ENCODE data around the gene STX10. TPM values are rescaled to one million over a fixed set of nuclear protein-coding genes. Genes with fewer than 3 reads are reported as not detected.

STX10 gene
- polyA plus RNA-seq, 4 donors: 53.2 to 71.4 (median 54.6) TPM

DNA sequence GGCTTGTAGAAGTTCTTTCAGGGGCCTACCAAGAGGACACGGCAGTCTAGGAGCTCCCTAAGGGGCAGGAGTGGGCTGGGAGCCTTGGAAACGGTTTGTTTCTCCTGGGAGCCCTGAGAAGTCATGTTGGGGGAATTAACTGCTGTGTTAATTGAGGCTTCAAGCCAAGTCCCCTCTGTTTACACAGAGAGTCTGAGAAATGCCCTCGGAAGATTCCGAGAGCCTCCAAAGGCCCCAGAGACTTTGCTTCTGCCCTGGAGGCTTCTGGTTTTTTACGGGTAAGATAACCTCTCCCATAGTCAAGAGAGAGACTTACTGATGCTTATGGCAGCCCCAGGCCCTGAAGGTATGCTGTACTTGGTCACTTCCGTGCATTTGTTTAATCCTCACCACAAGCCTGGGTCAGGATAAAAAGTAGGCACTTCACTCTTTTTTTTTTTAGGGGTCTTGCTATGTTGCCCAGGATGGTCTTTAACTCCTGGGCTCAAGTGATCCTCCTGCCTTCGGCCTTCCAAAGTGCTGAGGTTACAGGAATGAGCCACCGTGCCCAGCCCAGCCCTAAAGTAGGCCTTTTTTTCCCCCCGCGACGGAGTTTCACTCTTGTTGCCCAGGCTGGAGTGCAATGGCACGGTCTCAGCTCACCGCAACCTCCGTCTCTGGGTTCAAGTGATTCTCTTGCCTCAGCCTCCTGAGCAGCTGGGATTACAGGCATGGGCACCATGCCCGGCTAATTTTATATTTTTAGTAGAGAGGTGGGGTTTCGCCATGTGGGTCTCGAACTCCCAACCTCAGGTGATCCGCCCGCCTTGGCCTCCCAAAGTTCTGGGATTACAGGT lies 15.2 kb upstream of the STX10 start:
- DNase-seq (ENCODE audit: low read depth in 4 of 4, low spot score in 3 of 4): no peak

GRCh38 chr19:13164343-13165161 lies 14.4 kb upstream of the STX10 start:
- peak in 3 of 4 donors; percentile 71 to 79 (median 77) for DNase-seq (ENCODE audit: low read depth in 4 of 4, low spot score in 3 of 4)

GRCh38 chr19:13163609-13164342 lies 13.6 kb upstream of the STX10 start:
- peak in 3 of 4 donors; percentile 56 to 76 (median 64) for DNase-seq (ENCODE audit: low read depth in 4 of 4, low spot score in 3 of 4)

GRCh38 chr19:13162724-13163608 lies 12.8 kb upstream of the STX10 start:
- peak; percentile 88 to 95 (median 93) for DNase-seq (ENCODE audit: low read depth in 4 of 4, low spot score in 3 of 4)

DNA sequence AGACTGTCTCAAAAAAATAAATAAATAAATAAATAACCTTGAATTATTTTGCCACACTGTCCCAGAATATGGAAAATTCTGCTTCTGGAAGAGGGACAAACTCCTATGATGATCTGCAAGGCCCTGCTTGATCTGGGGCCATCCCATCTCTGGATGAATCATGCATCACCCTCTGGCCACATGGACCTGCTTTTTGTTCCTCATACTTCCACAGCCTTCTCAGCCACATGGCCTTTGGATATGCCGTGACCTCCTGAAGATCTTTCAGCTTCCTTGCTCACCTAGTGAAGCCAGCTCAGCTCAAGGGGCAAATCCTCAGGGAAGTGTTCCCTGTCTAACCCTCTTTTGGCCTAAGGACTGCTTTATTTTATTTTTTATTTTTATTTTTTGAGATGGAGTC lies 10.4 kb upstream of the STX10 start:
- DNase-seq (ENCODE audit: low read depth in 4 of 4, low spot score in 3 of 4): no peak

- DNase-seq (ENCODE audit: low read depth in 4 of 4, low spot score in 3 of 4): no peak
Measured at GRCh38 chr19:13159713-13160112, 9.5 kb upstream of the STX10 start.

DNA sequence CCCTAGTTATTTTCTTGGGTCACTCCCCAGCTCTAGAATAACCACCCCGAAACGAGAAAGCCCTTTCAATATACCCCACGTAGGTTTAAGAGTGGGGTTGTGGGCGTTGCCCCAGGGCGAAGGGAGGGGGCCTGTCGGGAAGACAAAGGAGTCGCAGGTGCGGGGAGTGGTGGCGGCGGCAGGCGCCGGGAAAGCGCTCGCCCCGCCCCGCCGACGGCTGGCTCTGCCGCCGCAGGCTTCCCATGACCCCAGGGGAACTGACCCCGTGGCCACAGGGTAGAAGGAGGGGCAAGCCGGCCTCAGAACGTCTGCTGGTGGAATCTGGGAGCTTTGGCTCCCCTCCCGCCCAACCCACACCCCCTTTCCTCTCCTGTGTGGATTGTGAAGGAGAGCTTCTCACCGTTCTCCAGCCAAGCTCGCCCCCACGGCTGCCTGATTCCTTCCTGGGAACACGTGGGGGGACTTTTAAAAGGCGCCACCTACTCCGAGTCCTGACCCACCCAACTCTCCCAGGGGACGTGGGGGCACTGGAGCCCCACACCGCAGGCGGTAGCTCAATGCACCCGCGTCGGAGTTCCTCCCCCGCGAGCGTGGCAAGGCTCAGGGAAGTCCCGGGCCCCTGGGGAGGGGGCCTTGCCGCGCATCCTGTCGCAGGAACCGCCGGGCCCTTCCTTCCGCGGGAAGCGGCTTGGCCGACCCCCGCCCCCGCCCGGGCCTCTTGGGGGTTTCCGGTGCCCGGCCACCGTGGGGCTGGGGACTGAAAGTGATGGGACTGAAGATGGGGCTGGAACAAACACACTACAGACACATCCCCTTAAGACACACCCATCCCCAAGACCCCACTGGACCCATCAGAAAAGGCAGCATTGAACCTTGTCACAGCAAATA lies 5.5 kb upstream of the STX10 start:
- peak in 3 of 4 donors; percentile 40 to 59 (median 52) for DNase-seq (ENCODE audit: low read depth in 4 of 4, low spot score in 3 of 4)

- peak in 3 of 4 donors; percentile 62 to 78 (median 73) for DNase-seq (ENCODE audit: low read depth in 4 of 4, low spot score in 3 of 4)
Measured at GRCh38 chr19:13154911-13155471, 4.8 kb upstream of the STX10 start.

DNA sequence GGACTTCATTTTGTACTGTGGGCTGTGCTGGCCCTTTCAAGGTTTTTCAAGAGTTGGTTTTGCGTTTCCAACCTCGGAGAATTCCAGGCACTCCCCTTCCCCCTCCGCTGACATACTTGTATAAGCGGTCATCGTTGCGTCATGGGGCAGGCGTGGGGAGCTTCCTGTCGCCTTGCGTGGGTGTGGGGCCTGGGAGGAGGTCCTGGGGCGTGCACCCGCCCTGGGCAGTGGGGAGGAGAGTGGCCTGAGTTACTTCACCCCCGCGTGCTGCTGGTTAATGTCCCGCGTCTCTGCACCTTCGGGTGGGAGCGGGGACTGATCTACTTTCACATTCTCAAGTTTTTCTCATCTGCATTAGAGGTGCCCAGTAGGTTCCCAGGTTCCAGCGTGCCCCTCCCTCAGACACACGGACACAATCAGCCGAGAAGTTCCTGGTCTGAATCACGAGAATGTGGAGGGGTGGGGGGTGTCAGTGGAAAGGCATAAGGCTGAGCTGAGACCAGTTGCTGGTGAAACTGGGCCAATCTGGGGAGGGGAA lies 4.1 kb upstream of the STX10 start:
- DNase-seq (ENCODE audit: low read depth in 4 of 4, low spot score in 3 of 4): peak in 3 of 4 donors; percentile 61 to 75 (median 67)

DNA sequence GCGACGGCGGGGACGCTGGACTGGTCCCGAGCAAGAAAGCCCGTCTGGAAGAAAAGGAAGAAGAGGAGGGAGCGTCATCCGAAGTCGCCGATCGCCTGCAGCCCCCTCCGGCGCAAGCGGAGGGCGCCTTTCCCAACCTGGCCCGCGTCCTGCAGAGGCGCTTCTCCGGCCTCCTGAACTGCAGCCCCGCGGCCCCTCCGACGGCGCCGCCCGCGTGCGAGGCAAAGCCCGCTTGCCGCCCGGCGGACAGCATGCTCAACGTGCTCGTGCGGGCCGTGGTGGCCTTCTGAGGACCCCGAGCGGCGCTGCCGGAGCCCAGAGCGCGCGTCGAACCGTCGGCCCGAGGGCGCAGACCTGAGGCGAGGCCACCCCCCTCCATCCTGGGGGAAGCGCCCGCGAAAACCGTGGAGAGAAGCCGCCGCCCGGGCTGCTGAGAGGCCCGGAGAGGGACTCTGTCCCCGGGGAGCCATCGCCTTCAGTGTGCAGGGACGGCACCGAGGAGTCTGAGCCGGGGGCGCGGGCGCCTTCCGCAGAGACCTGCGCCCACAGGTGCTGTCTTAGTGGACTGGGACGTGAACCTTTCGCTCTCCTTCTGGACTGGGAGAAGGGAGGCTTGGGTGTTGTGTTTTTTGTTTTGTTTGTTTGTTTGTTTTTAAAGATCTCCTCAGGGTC lies 3.5 kb upstream of the STX10 start:
- DNase-seq (ENCODE audit: low read depth in 4 of 4, low spot score in 3 of 4): peak in 2 of 4 donors; percentile 23 to 42

DNA sequence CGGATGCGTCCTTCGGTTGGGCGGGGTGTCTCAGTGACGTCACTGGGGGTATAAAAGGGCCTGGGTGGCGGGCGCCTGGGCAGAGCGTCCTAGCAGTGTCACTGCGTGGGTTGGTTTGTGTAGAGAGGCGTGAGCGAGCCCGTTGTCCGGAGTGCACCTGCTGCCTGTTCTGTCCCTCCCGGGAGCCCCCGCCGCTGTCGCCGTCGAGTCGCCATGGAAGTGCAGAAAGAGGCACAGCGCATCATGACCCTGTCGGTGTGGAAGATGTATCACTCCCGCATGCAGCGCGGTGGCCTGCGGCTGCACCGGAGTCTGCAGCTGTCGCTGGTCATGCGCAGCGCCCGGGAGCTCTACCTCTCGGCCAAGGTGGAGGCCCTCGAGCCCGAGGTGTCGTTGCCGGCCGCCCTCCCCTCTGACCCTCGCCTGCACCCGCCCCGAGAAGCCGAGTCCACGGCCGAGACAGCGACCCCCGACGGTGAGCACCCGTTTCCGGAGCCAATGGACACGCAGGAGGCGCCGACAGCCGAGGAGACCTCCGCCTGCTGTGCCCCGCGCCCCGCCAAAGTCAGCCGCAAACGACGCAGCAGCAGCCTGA lies 2.9 kb upstream of the STX10 start:
- DNase-seq (ENCODE audit: low read depth in 4 of 4, low spot score in 3 of 4): peak; percentile 91 to 95 (median 94)

GRCh38 chr19:13152356-13152973 lies 2.3 kb upstream of the STX10 start:
- DNase-seq (ENCODE audit: low read depth in 4 of 4, low spot score in 3 of 4): no peak

GRCh38 chr19:13151605-13152355 lies 1.6 kb upstream of the STX10 start:
- peak; percentile 92 to 97 (median 95) for DNase-seq (ENCODE audit: low read depth in 4 of 4, low spot score in 3 of 4)

DNA sequence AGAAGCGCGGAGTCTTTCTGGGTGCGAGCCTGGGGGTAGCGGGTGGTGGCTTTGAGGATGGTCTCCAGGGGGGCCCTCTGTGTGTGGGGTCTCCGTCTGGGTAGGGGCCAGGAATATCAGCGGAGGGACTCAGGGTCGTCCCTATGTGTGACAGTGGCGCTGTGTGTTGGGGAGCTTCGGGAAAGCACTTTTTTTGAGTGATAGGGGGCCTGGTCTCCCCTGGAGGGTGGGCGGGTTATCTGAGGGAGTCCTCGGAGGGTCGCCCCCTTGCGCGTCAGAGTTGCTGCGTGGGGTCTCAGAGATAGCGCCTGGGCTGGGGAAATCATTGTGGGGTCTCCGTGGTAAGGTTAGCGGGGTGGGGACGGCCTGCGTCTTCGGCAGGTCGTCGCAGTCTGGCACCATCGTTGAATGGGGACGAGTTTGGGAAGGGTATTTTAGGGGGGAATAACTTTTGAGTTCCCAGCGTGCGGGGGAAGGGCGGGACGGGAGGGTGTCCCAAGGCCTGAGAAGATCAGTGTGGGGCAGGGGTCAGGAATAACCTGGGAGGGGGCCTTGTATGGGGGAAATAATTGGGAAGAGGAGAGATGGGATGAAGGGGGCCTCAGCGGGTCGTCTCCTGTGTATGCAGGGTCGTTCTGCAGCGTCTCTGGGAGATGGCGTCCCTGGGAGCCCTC lies 893 bp upstream of the STX10 start:
- DNase-seq (ENCODE audit: low read depth in 4 of 4, low spot score in 3 of 4): peak in 1 of 4 donors; percentile 35

DNA sequence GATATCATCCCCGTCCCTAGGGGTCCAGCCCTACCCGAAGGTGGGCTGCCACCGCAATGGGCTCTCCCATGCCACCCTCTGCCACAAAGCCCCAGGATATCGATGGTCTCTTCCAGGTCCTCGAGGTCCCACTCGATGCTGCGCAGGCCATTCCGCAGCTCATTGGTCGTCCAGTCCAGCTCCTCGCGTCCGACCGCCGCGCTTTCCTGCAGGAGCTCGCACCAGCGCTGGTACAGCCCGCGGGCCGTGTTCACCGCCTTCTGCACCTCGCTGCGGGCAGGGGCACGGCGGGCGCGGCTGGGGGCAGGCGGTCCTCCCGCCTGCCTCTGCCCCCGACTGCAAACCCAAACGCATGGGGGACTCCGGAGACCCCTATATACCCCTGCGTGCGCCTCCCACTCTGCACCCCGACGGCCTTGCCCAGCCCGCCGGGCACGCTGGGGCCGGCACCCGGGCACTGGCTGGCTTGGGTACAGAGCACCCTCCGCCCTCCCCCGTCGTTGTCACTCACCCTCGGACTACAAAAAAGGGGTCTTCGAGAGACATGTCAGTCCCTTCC lies 468 bp downstream of the STX10 start:
- peak in 2 of 4 donors; percentile 15 to 47 for DNase-seq (ENCODE audit: low read depth in 4 of 4, low spot score in 3 of 4)

All from right renal pelvis (tissue), 4 donors.